Activated CD8-positive, alpha-beta memory T cell treated with anti-CD3 and anti-CD28 coated beads for 36 hours (primary cell): ENCODE data around the gene ORAI2. TPM values are rescaled to one million over a fixed set of nuclear protein-coding genes. Genes with fewer than 3 reads are reported as not detected.

Experiments
- total RNA-seq, 2 experiments: library from RNA; stranded (reverse); gene quantifications; one replicate each; pipeline ENCODE4 v1.2.3, GENCODE V29; 2021

Gene ORAI2
- total RNA-seq, 2 experiments from 2014 or later = 56.4 to 57.5 TPM

Other genes with a start within 250 kb of the ORAI2 start
- gene SH2B2, start 146.7 kb upstream of the ORAI2 start, total RNA-seq = 1 to 10 TPM; 2.2 to 2.5 TPM
- gene SPDYE6, start 77.1 kb upstream of the ORAI2 start, total RNA-seq = not detected
- gene PRKRIP1, start 37.2 kb upstream of the ORAI2 start, total RNA-seq = 10 to 100 TPM; 23.8 to 25.5 TPM
- 10 to 100 TPM; 10.8 to 10.9 TPM for gene ALKBH4, start 31.3 kb downstream of the ORAI2 start, total RNA-seq
- 10 to 100 TPM; 25.1 to 25.9 TPM for gene LRWD1, start 31.4 kb downstream of the ORAI2 start, total RNA-seq
- gene POLR2J, start 45.3 kb downstream of the ORAI2 start, total RNA-seq = 10 to 100 TPM; 71.2 to 72.9 TPM
- 10 to 100 TPM; 23.7 to 23.9 TPM for gene RASA4B, start 84.2 kb downstream of the ORAI2 start, total RNA-seq
- 1 to 10 TPM; 6.7 to 8.1 TPM for gene UPK3BL2, start 110.1 kb downstream of the ORAI2 start, total RNA-seq
- gene SPDYE2, start 117.7 kb downstream of the ORAI2 start, total RNA-seq = under 1 TPM in 1 of 2 experiments, not detected in 1; 0.23 TPM
- 10 to 100 TPM; 27.2 to 29.1 TPM for gene POLR2J3, start 139.0 kb downstream of the ORAI2 start, total RNA-seq
- gene RASA4, start 183.2 kb downstream of the ORAI2 start, total RNA-seq = 10 to 100 TPM; 41.6 to 42.4 TPM
- gene UPK3BL1, start 209.2 kb downstream of the ORAI2 start, total RNA-seq = 10 to 100 TPM; 13.2 to 20.8 TPM
- not detected for gene SPDYE2B, start 216.7 kb downstream of the ORAI2 start, total RNA-seq
- 1 to 10 TPM; 8.6 to 9.7 TPM for gene POLR2J2, start 238.1 kb downstream of the ORAI2 start, total RNA-seq